HEK293 (cell line): Measurements from ENCODE around the gene ASXL2.

Experiments used
- CTCF ChIA-PET: fragments of 350-600 bp; formaldehyde crosslinking; extraction: SDS; loops from one replicate; lab custom pipeline; 2021; ENCODE audit warnings: antibody characterized with exemption; lab: Yijun Ruan, JAX
- POLR2A ChIA-PET: fragments of 300-600 bp; formaldehyde crosslinking; extraction: SDS; loops from one replicate; lab custom pipeline; 2020; ENCODE audit warnings: antibody characterized with exemption, inconsistent platforms; lab: Yijun Ruan, JAX
- H3K27ac ChIP-seq: fragments of 200-500 bp; sonication (Bioruptor generic); 2 replicates; pipeline ENCODE4 v1.5.1; 2014; ENCODE audit warnings: low read depth, low read length, control low read depth, inconsistent platforms; ENCODE audit errors: extremely low read depth
- H3K36me3 ChIP-seq, 2 experiments: fragments of 200-500 bp in 1 of 2; sonication (Bioruptor generic) in 1 of 2; 1 replicate in 1 of 2; 2 replicates in 1 of 2; pipeline ENCODE4 v1.5.1; 2014 to 2017; ENCODE audit warnings: inconsistent platforms in 2 of 2, low read length in 2 of 2; ENCODE audit not compliant: control insufficient read depth in 2 of 2, insufficient read depth in 1 of 2
- H3K4me1 ChIP-seq: fragments of 200-500 bp; sonication (Bioruptor generic); 2 replicates; pipeline ENCODE4 v1.5.1; 2014; ENCODE audit warnings: mild to moderate bottlenecking, low read length, inconsistent platforms; ENCODE audit not compliant: control insufficient read depth, insufficient read depth
- H3K4me3 ChIP-seq: 2 replicates; pipeline ENCODE4 v1.5.1; 2011; ENCODE audit warnings: low read depth, mild to moderate bottlenecking, control low read depth, low read length, moderate library complexity
- H3K9me3 ChIP-seq: fragments of 200-500 bp; sonication (Bioruptor generic); 2 replicates; pipeline ENCODE4 v1.5.1; 2014; ENCODE audit warnings: low read depth, low read length, inconsistent platforms; ENCODE audit not compliant: control insufficient read depth, insufficient read depth
- CTCF ChIP-seq: fragments of 450-650 bp; formaldehyde crosslinking; IDR thresholded peaks from 2 replicates; pipeline ENCODE4 v1.5.1; 2016; ENCODE audit warnings: missing biosample characterization, missing genetic modification characterization
- MYNN ChIP-seq: fragments of 450-650 bp; formaldehyde crosslinking; IDR thresholded peaks from 2 replicates; pipeline ENCODE4 v1.5.1; 2016; ENCODE audit warnings: missing biosample characterization, missing genetic modification characterization, borderline replicate concordance
- PRDM10 ChIP-seq: fragments of 450-650 bp; formaldehyde crosslinking; IDR thresholded peaks from 2 replicates; pipeline ENCODE4 v1.5.1; 2016; ENCODE audit warnings: missing biosample characterization, missing genetic modification characterization
- PRDM4 ChIP-seq: fragments of 450-650 bp; formaldehyde crosslinking; IDR thresholded peaks from 2 replicates; pipeline ENCODE4 v1.5.1; 2017; ENCODE audit warnings: missing biosample characterization, missing genetic modification characterization
- SCRT2 ChIP-seq: fragments of 450-650 bp; formaldehyde crosslinking; IDR thresholded peaks from 2 replicates; pipeline ENCODE4 v1.5.1; 2016; ENCODE audit warnings: missing biosample characterization, missing genetic modification characterization
- ZBTB26 ChIP-seq: fragments of 450-650 bp; formaldehyde crosslinking; optimal IDR thresholded peaks from 2 replicates; pipeline ENCODE3; 2016; ENCODE audit warnings: missing biosample characterization, mild to moderate bottlenecking, missing genetic modification characterization
- ZNF18 ChIP-seq: fragments of 450-650 bp; formaldehyde crosslinking; IDR thresholded peaks from 2 replicates; pipeline ENCODE4 v1.5.1; 2016; ENCODE audit warnings: missing biosample characterization, missing genetic modification characterization
- ZNF223 ChIP-seq: fragments of 450-650 bp; formaldehyde crosslinking; IDR thresholded peaks from 2 replicates; pipeline ENCODE4 v1.5.1; 2016; ENCODE audit warnings: missing biosample characterization, missing genetic modification characterization
- ZNF362 ChIP-seq: fragments of 450-650 bp; formaldehyde crosslinking; IDR thresholded peaks from 2 replicates; pipeline ENCODE4 v1.5.1; 2016; ENCODE audit warnings: missing biosample characterization, missing genetic modification characterization
- ZNF426 ChIP-seq: fragments of 450-650 bp; formaldehyde crosslinking; IDR thresholded peaks from 2 replicates; pipeline ENCODE4 v1.5.1; 2017; ENCODE audit warnings: missing biosample characterization, missing genetic modification characterization, mild to moderate bottlenecking, inconsistent platforms, moderate library complexity
- ZNF518A ChIP-seq: fragments of 450-650 bp; formaldehyde crosslinking; conservative IDR thresholded peaks from 2 replicates; pipeline ENCODE4 v1.5.1; 2016; ENCODE audit warnings: low read depth, missing biosample characterization, missing genetic modification characterization
- ZNF521 ChIP-seq: fragments of 450-650 bp; formaldehyde crosslinking; IDR thresholded peaks from 2 replicates; pipeline ENCODE4 v1.5.1; 2017; ENCODE audit warnings: missing biosample characterization, mild to moderate bottlenecking, missing genetic modification characterization
- ZNF692 ChIP-seq: fragments of 450-650 bp; formaldehyde crosslinking; IDR thresholded peaks from 2 replicates; pipeline ENCODE4 v1.5.1; 2016; ENCODE audit warnings: missing biosample characterization, missing genetic modification characterization
- ZNF747 ChIP-seq: fragments of 450-650 bp; formaldehyde crosslinking; IDR thresholded peaks from 2 replicates; pipeline ENCODE4 v1.5.1; 2016; ENCODE audit warnings: missing biosample characterization, missing genetic modification characterization
- ZNF785 ChIP-seq: fragments of 450-650 bp; formaldehyde crosslinking; IDR thresholded peaks from 2 replicates; pipeline ENCODE4 v1.5.1; 2016; ENCODE audit warnings: missing biosample characterization, missing genetic modification characterization

Gene ASXL2

GRCh38 chr2:25832897-25833296 lies 45.4 kb downstream of the ASXL2 start:
- Histone ChIP-seq H3K4me3 (no peak overlapping the region), H3K36me3 (peaks cover 0 to 5% of the 10 kb centered on the region in 2 experiments; a peak in 2 of 3 replicates), H3K27ac (no peak overlapping the region), H3K9me3 (no peaks in the 10 kb centered on the region), H3K4me1 (no peaks in the 10 kb centered on the region; the same call in 1 of the 2 replicates)
- no peak for TF ChIP-seq ZNF426 (tag by site-specific recombination)
- no peak for TF ChIP-seq ZNF223 (tag by site-specific recombination)
- no peak for TF ChIP-seq MYNN (tag by site-specific recombination)
- TF ChIP-seq SCRT2 (tag by site-specific recombination), result no peak
- TF ChIP-seq PRDM10 (tag by site-specific recombination), result no peak
- TF ChIP-seq ZNF785 (tag by site-specific recombination), result no peak
- no peak for TF ChIP-seq ZNF362
- no peak for TF ChIP-seq ZNF518A
- TF ChIP-seq ZNF692 (tag by site-specific recombination), result no peak
- TF ChIP-seq ZNF521 (tag by site-specific recombination), result no peak
- TF ChIP-seq CTCF, result no peak
- TF ChIP-seq ZNF747 (tag by site-specific recombination), result no peak
- TF ChIP-seq ZNF18 (tag by site-specific recombination), result no peak
- TF ChIP-seq ZBTB26 (tag by site-specific recombination), result no peak
- TF ChIP-seq PRDM4 (tag by site-specific recombination), result no peak
- ChIA-PET CTCF (interaction anchor here (2.1 kb wide), 1 partner anchor 20 kb away, joined by 7 read pairs; no protein-coding TSS in a partner anchor), POLR2A (interaction anchor here (1.1 kb wide), 1 partner anchor 46 kb away, joined by 4 read pairs; the partner anchor contains the start of gene ASXL2)
